Tibial nerve (tissue), 4 donors: ENCODE data around the gene DEFB123. TPM values are rescaled to one million over a fixed set of nuclear protein-coding genes. Genes with fewer than 3 reads are reported as not detected.

Source experiments
- DNase-seq, 2 donors: peaks; one replicate each; pipeline ENCODE4 v3.0.0-alpha.2; 2019; ENCODE audit warnings: low spot score in 2 of 2
- H3K27ac ChIP-seq, 4 donors: fragments of 200-600 bp; sonication (generic) in 3 of 4; one replicate each; pipeline ENCODE4 v1.5.1; 2017 to 2019; ENCODE audit warnings: mild to moderate bottlenecking in 1 of 4
- H3K27me3 ChIP-seq, 2 donors: fragments of 200-600 bp; sonication (generic) in 1 of 2; one replicate each; pipeline versions ENCODE4 v1.5.1 to v1.6.0; 2017 to 2019
- H3K36me3 ChIP-seq, 3 donors: fragments of 200-600 bp; sonication (generic); one replicate each; pipeline ENCODE4 v1.5.1; 2018 to 2019
- H3K4me1 ChIP-seq, 4 donors: fragments of 200-600 bp; sonication (generic) in 3 of 4; one replicate each; pipeline ENCODE4 v1.5.1; 2017 to 2019
- H3K4me3 ChIP-seq, 4 donors: fragments of 200-600 bp; sonication (generic) in 3 of 4; one replicate each; pipeline ENCODE4 v1.5.1; 2017 to 2019; ENCODE audit warnings: mild to moderate bottlenecking in 1 of 4, moderate library complexity in 1 of 4
- H3K9me3 ChIP-seq, 4 donors: fragments of 200-600 bp; sonication (generic) in 3 of 4; one replicate each; pipeline ENCODE4 v1.5.1; 2017 to 2019
- CTCF ChIP-seq, 5 experiments: fragments of 200-600 bp in 3 of 5; fragments of 450-650 bp in 2 of 5; sonication (generic) in 3 of 5; IDR thresholded peaks; one replicate each; pipeline ENCODE4 v1.5.1; 2016 to 2019; ENCODE audit warnings: antibody characterized with exemption in 5 of 5, mild to moderate bottlenecking in 3 of 5, moderate library complexity in 2 of 5
- EP300 ChIP-seq, 2 donors: sonication (generic); formaldehyde crosslinking; IDR thresholded peaks; one replicate each; pipeline ENCODE4 v1.6.1; 2017; ENCODE audit warnings: antibody characterized with exemption in 2 of 2, mild to moderate bottlenecking in 1 of 2
- POLR2A ChIP-seq, 2 donors: fragments of 450-650 bp; IDR thresholded peaks; one replicate each; pipeline ENCODE4 v1.6.1; 2017; ENCODE audit warnings: antibody characterized with exemption in 2 of 2, mild to moderate bottlenecking in 2 of 2, moderate library complexity in 2 of 2
- WGBS, 2 donors: methylation state at CpG; one replicate each; pipeline ENCODE4 v1.1.5; 2018; 5-methylcytosine and 5-hydroxymethylcytosine counted together
- total RNA-seq, 4 donors: library from RNA; depleted of rRNA; stranded (reverse); fragments of >200 nt; gene quantifications; one replicate each; pipeline ENCODE4 v1.1.0, GENCODE V29; 2016

Gene DEFB123
- total RNA-seq, 4 donors from 2014 or later = not detected

DNA sequence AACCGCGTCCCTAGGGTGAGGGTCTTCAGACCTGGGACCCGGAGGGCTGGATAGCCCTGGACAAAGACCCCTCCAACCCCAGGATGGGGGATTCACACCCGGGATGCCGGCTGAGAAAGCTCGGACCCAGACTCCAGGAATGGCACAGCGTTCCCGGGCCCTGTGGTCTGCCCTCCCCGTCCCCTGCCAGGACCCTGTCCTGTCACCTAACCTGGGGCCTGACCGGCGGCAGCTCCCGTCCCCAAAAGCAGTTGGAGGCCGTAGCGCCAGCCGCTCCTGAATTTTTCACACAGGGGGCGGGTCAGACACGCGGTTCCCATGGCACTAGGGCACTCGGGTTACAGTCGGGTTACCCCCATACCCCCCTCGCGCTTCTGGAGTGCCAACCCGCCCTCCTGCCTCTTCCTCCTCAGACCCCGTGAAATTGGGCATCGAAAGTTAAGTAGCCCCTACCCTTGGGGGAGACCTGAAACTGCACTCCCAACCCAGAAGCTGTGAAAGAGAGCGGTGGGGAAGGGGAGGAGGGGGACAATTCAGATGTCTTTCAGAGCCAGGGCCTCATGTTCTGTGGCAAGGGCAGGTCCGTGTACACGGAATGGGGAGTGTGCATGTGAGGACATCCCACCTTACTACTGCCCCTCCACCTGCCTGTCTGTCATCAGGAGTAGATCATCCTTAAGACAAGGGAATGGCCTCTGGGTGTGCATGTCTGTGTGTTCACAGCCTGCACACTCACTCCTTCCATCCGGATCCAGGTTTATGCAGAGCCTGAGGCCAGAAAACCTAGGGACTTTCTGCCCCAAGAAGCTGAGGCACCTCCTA, 35.3 kb downstream of the DEFB123 start:
- H3K27ac ChIP-seq = peak overlapping the region; percentile 15 to 86 (median 69)
- no peak for DNase-seq

GRCh38 chr20:31476294-31476585, 35.8 kb downstream of the DEFB123 start:
- TF ChIP-seq CTCF (IDR thresholded peaks at IDR 0.05) (no peak), POLR2A (IDR thresholded peaks at IDR 0.05) (no peak), EP300 (IDR thresholded peaks at IDR 0.05) (no peak)
- Histone ChIP-seq H3K27me3 (peaks cover 0 to 15% of the 10 kb centered on the region in 2 donors), H3K27ac (peak overlapping the region in 2 of 4 donors; percentile 77 to 86), H3K9me3 (no peaks in the 10 kb centered on the region), H3K4me3 (peak overlapping the region in 2 of 4 donors; percentile 52 to 68), H3K36me3 (no peaks in the 10 kb centered on the region), H3K4me1 (peaks cover 0 to 51% (median 8%) of the 10 kb centered on the region in 4 donors)
- no peak for DNase-seq
- WGBS, 2 donors = 36 to 54% methylated on average over 6 of the region's 6 CpGs

More for the DNA sequence above, 35.3 kb downstream of the DEFB123 start:
- Histone ChIP-seq H3K4me1 (peaks cover 0 to 51% (median 8%) of the 10 kb centered on the region in 4 donors), H3K36me3 (no peaks in the 10 kb centered on the region), H3K27me3 (peaks cover 0 to 15% of the 10 kb centered on the region in 2 donors), H3K4me3 (peak overlapping the region; percentile 39 to 68 (median 48)), H3K9me3 (no peaks in the 10 kb centered on the region)
- WGBS, 2 donors = 3% methylated on average over 20 to 28 of the region's 29 CpGs
- TF ChIP-seq EP300 (IDR thresholded peaks at IDR 0.05) (no peak), CTCF (IDR thresholded peaks at IDR 0.05) (no peak), POLR2A (IDR thresholded peaks at IDR 0.05) (no peak)

GRCh38 chr20:31476643-31477215, 36.3 kb downstream of the DEFB123 start:
- Histone ChIP-seq H3K36me3 (no peaks in the 10 kb centered on the region), H3K4me3 (peak overlapping the region in 1 of 4 donors; percentile 68), H3K27me3 (peaks cover 0 to 15% of the 10 kb centered on the region in 2 donors), H3K27ac (peak overlapping the region in 2 of 4 donors; percentile 77 to 86), H3K9me3 (no peaks in the 10 kb centered on the region), H3K4me1 (peaks cover 0 to 51% (median 8%) of the 10 kb centered on the region in 4 donors)
- no peak for DNase-seq
- WGBS, 2 donors = 48 to 63% methylated on average over 6 of the region's 6 CpGs
- TF ChIP-seq EP300 (IDR thresholded peaks at IDR 0.05) (peak in 1 of 2 donors; percentile 33), CTCF (IDR thresholded peaks at IDR 0.05) (no peak)

- Histone ChIP-seq H3K36me3 (no peaks in the 10 kb centered on the region), H3K27me3 (no peaks in the 10 kb centered on the region), H3K4me1 (peaks cover 0 to 16% (median 4%) of the 10 kb centered on the region in 4 donors), H3K9me3 (no peaks in the 10 kb centered on the region), H3K27ac (peak overlapping the region in 2 of 4 donors; percentile 1 to 89), H3K4me3 (no peak overlapping the region)
- 45 to 50% methylated on average over 28 to 31 of the region's 36 CpGs for WGBS, 2 donors
- TF ChIP-seq CTCF (IDR thresholded peaks at IDR 0.05) (no peak), EP300 (IDR thresholded peaks at IDR 0.05) (no peak), POLR2A (IDR thresholded peaks at IDR 0.05) (no peak)
- DNase-seq = peak in 1 of 2 donors; percentile 39
Measured at GRCh38 chr20:31484001-31484400, 43.6 kb downstream of the DEFB123 start.
